Sciatic nerve (tissue), 2 donors: ENCODE results near the gene TMCO6. TPM values are rescaled to one million over a fixed set of nuclear protein-coding genes. Genes with fewer than 3 reads are reported as not detected.
"Not testable (repeated sequence)": the region's sequence is repeated elsewhere in the genome, so short reads cannot be mapped to it uniquely, and the experiment has no call there.

Experiments used
- ATAC-seq: fragments of 200-7000 bp; cut with Tn5 transposase; one replicate; pipeline ENCODE4 v1.9.1; 2020; ENCODE audit warnings: mild to moderate bottlenecking, moderate library complexity
- DNase-seq: peaks from one replicate; pipeline ENCODE4 v3.0.0-alpha.2; 2020; ENCODE audit warnings: low spot score
- intact Hi-C: fragments of 100-400 bp; cut with DNase I; formaldehyde crosslinking; loops from one replicate; pipeline ENCODE4 v1.14.2; 2022
- total RNA-seq: library from RNA; stranded (reverse); fragmentation: NEBNext Ultra II Directional; extraction: Animal tissue kit (Norgen Biotek cat#: 25700); gene quantifications from one replicate; pipeline ENCODE4 v1.2.1, GENCODE V29; 2021
- donor health status: DM: no; HTN: no; CAD: no.
- donor health status: DM: no; HTN: no; CAD: no.

TMCO6 gene
- total RNA-seq, 1 donor from 2014 or later = 20.1 TPM

DNA sequence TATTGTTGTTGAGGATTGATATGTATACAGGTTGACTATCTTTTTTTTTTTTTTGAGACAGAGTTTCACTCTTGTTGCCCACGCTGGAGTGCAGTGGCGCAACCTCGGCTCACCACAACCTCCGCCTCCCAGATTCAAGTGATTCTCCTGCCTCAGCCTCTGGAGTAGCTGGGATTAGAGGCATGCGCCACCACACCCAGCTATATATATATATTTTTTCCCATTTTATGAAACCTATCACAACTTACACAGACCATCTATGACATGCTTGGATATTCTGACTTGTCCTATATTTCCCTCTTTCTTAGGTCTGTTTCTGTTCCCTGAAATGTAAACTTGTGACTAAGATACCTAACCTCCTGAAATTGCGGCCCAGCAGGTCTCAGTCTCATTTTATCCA lies 11.3 kb upstream of the TMCO6 start:
- intact Hi-C loops = no loop called here

DNA sequence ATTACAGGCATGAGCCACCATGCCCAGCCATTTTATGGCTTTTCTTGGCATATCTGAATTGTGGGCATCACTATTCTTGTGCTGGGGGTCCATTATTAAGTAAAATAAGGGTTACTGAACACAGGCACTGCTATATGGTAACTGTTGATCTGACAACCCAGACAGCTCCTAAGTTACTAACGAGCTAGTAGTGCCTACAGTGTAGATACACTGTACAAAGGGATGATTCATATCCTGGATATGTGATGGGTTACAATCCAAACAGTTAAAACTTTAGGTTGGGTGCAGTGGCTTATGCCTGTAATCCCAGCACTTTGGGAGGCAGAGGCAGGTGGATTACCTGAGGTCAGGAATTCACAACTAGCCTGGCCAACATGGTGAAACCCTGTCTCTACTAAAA lies 10.5 kb upstream of the TMCO6 start:
- DNase-seq (no peak), ATAC-seq (no peak)
- intact Hi-C loops = no loop called here

More for the DNA sequence above, 11.3 kb upstream of the TMCO6 start:
- no peak for ATAC-seq
- no peak for DNase-seq

GRCh38 chr5:140630292-140631035 lies 8.8 kb upstream of the TMCO6 start:
- intact Hi-C loops = no loop called here
- DNase-seq (no peak), ATAC-seq (no peak)

- no peak for DNase-seq
- intact Hi-C loops = no loop called here
- ATAC-seq = no peak
These were observed 8.2 kb upstream of the TMCO6 start for GRCh38 chr5:140631036-140631417.

- ATAC-seq (peak; percentile 2), DNase-seq (no peak)
- intact Hi-C loops = no loop called here
These were observed 7.4 kb upstream of the TMCO6 start for GRCh38 chr5:140631831-140632365.

GRCh38 chr5:140632366-140633020 lies 6.8 kb upstream of the TMCO6 start:
- intact Hi-C loops = no loop called here
- DNase-seq (peak; percentile 75), ATAC-seq (peak; percentile 75)

GRCh38 chr5:140633021-140633471 lies 6.2 kb upstream of the TMCO6 start, which contains the start of gene CD14:
TSS of gene CD14 (minus strand) at chr5:140633175. CDS start at chr5:140633071, 104 bp downstream.
- intact Hi-C loops = no loop called here
- peak; percentile 82 for ATAC-seq
- DNase-seq = peak; percentile 71

- intact Hi-C loops = no loop called here
- ATAC-seq (no peak), DNase-seq (no peak)
These were observed 5.8 kb upstream of the TMCO6 start for GRCh38 chr5:140633501-140633900.

DNA sequence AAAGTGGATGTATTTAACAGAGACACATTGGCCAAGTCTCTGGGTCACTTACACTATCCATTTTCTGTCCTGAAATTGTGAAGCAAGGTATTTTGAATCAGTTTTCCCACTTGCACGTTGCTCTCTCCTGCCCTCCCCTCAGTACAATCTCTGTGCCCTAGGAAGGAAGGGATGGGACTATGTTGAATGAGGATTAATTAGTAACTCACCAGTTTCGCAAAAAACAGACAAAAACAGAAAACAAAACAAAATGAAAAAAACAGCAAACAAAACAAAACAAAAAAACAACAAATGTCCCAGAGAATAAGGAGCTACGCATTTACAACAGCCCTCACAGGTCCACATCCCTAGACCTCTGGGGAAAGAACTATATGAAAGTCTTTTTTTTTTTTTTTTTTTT lies 5.1 kb upstream of the TMCO6 start:
- DNase-seq = no peak
- no peak for ATAC-seq
- intact Hi-C loops = no loop called here

GRCh38 chr5:140635291-140636257 lies 3.7 kb upstream of the TMCO6 start:
- ATAC-seq = no peak
- intact Hi-C loops = no loop called here

GRCh38 chr5:140637371-140638100 lies 1.7 kb upstream of the TMCO6 start:
- ATAC-seq (no peak), DNase-seq (no peak)
- intact Hi-C loops = no loop called here

More at GRCh38 chr5:140635291-140636257, 3.7 kb upstream of the TMCO6 start:
- no peak for DNase-seq

DNA sequence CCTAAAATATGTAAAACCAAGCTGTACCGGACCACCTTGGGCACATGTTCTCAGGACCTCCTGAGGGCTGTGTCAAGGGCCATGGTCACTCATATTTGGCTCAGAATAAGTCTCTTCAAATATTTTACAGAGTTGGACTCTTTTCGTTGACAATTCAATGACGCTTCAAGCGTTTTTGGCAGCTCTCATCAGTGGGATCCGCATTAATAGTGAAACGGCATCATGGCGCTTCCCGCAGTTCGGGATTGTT lies 428 bp upstream of the TMCO6 start:
- ATAC-seq, intact Hi-C loops, DNase-seq: not testable (repeated sequence)

DNA sequence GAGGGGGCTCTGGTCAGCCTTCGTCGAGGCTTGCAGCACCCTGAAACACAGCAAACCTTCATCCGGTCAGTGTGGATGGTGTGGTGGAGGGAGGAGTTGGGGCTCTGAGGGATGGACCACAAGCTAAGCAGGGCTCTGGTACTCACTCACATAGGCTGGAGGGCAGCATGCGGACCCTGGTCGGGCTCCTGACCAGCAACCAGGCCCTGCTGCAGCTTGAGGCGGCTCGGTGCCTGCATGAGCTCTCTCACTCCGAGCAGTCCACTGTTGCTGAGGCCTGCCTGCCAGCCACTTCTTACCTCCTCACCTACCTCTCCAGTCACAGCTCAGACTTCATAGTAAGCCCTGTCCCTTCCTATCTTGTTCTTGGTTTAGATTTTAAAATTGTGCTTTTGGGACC lies 2.5 kb downstream of the TMCO6 start:
- intact Hi-C loops = loop anchor here (5.0 kb wide), 1 partner anchor 74 kb away; no protein-coding TSS in a partner anchor
- ATAC-seq (no peak), DNase-seq (no peak)

DNA sequence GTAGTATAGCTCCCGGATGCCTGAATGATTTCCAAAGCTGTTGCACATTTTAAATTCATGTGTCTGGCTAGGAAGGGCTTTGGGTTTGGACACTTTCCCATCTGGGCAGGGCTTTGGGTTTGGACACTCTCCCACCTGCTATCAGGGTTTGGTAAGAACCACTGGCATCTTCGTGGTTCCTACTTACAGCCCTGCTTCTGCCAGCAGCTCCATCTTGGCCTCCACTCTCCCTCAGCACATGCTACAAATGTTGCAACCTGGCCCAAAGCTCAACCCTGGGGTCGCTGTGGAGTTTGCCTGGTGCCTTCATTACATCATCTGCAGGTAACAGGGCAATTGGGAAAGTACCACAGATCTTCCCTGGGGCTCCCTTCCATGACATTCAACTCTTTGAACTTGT lies 3.5 kb downstream of the TMCO6 start:
- no peak for DNase-seq
- no peak for ATAC-seq
- intact Hi-C loops = loop anchor here (5.0 kb wide), 1 partner anchor 75 kb away; no protein-coding TSS in a partner anchor

DNA sequence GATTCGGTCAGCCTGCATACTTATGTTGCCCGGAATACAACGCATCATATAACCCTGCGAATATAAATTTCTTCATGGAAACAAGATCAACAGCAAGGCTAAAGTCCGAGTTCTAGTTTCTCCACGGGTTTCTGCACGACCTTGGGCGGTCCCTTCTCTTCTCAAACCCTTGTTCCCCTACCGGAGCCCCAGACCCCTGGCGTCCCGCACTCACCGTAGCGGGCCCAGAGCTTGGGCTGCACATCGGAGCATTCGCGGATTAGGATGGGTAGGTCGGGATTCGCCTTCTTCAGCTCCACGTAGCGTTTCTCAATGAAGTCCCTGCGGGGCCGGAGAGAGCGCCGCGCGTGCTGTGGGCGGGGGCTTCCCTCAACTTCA lies 7.8 kb downstream of the TMCO6 start:
- intact Hi-C loops = no loop called here
- DNase-seq (no peak), ATAC-seq (no peak)

GRCh38 chr5:140658870-140659269 lies 19.6 kb downstream of the TMCO6 start:
- ATAC-seq = no peak
- DNase-seq = no peak
- intact Hi-C loops = no loop called here

GRCh38 chr5:140660371-140660770 lies 21.1 kb downstream of the TMCO6 start:
- intact Hi-C loops, ATAC-seq, DNase-seq: not testable (repeated sequence)

GRCh38 chr5:140664030-140664358 lies 24.7 kb downstream of the TMCO6 start:
- ATAC-seq (no peak), DNase-seq (no peak)
- intact Hi-C loops = no loop called here
